ENCODE data around the gene PLA2G2C. TPM values are rescaled to one million over a fixed set of nuclear protein-coding genes. Genes with fewer than 3 reads are reported as not detected.

Gene PLA2G2C
- total RNA-seq, 4 donors from 2014 or later: not detected

- no peak for TF ChIP-seq CTCF (IDR thresholded peaks at IDR 0.05)
- DNase-seq (ENCODE audit: low spot score): no peak
- ATAC-seq (ENCODE audit: low FRiP score): no peak
These were observed 62.4 kb downstream of the PLA2G2C start for GRCh38 chr1:20123722-20124455.

- TF ChIP-seq CTCF (IDR thresholded peaks at IDR 0.05): no peak
- ATAC-seq (ENCODE audit: low FRiP score): no peak
- DNase-seq (ENCODE audit: low spot score): no peak
These were observed 65.5 kb downstream of the PLA2G2C start for GRCh38 chr1:20120796-20121195.

- no peak for DNase-seq (ENCODE audit: low spot score)
- no peak for TF ChIP-seq CTCF (IDR thresholded peaks at IDR 0.05)
- ATAC-seq (ENCODE audit: low FRiP score): no peak
These were observed 67.0 kb downstream of the PLA2G2C start, which contains the start of gene PLA2G2D for GRCh38 chr1:20119347-20119746. TSS of gene PLA2G2D (minus strand) at chr1:20119536. CDS start at chr1:20119498, 38 bp downstream.

GRCh38 chr1:20117236-20117635 is 69.1 kb downstream of the PLA2G2C start:
- ATAC-seq (ENCODE audit: low FRiP score): no peak

GRCh38 chr1:20115916-20116315 is 70.4 kb downstream of the PLA2G2C start:
- TF ChIP-seq CTCF (IDR thresholded peaks at IDR 0.05): no peak
- DNase-seq (ENCODE audit: low spot score): no peak
- ATAC-seq (ENCODE audit: low FRiP score): no peak

More at GRCh38 chr1:20117236-20117635, 69.1 kb downstream of the PLA2G2C start:
- DNase-seq (ENCODE audit: low spot score): no peak
- no peak for TF ChIP-seq CTCF (IDR thresholded peaks at IDR 0.05)

- no peak for ATAC-seq (ENCODE audit: low FRiP score)
- no peak for DNase-seq (ENCODE audit: low spot score)
- TF ChIP-seq CTCF (IDR thresholded peaks at IDR 0.05): no peak
These were observed 70.8 kb downstream of the PLA2G2C start for GRCh38 chr1:20115479-20115878.

- no peak for DNase-seq (ENCODE audit: low spot score)
- ATAC-seq (ENCODE audit: low FRiP score): no peak
- no peak for TF ChIP-seq CTCF (IDR thresholded peaks at IDR 0.05)
These were observed 72.2 kb downstream of the PLA2G2C start for GRCh38 chr1:20114021-20114648.
